GM13976 (cell line): ENCODE measurements around the gene ZNF496.
"Not testable (repeated sequence)": the region's sequence is repeated elsewhere in the genome, so short reads cannot be mapped to it uniquely, and the experiment has no call there.

Source experiments
- DNase-seq: peaks from one replicate; pipeline ENCODE4 v3.0.0; 2012; ENCODE audit warnings: low spot score
- in situ Hi-C: fragments of 300-500 bp; cut with MboI; formaldehyde crosslinking; loops from one replicate; pipeline ENCODE4 v1.12.0; 2022; ENCODE audit warnings: low sequenced_read_pairs, mixed read lengths, inconsistent platforms; ENCODE audit not compliant: unreplicated experiment
- TF ChIP-seq, protein P1 (sequence below): IDR thresholded peaks from 2 replicates; pipeline ENCODE4 v1.5.1; 2012; ENCODE audit warnings: borderline replicate concordance, mild to moderate bottlenecking; ENCODE audit not compliant: insufficient read depth; ENCODE audit errors: extremely low read depth, missing control alignments, control extremely low read depth

The ZNF496 gene

DNA sequence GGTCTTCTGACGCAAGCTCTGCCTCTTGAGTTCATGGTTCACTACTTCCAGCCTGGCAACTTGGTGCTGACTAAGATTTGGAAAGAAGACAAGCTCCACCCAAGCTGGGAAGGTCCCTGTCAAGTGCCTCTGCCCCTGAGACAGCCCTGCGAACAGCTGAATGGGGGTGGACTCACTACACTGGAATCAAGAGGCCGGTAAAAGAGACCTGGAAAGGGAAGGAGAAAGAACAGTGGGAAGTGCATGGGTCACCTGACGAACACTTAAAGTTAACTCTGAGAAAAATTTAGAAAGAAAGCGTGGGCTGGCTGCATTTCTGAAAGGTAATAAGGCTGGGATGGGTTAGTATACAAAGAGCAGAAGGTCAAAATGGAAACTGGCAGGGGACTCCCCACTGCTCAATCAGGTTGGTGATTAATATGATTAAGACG lies 26.1 kb upstream of the ZNF496 start:
- TF ChIP-seq, protein P1, sequence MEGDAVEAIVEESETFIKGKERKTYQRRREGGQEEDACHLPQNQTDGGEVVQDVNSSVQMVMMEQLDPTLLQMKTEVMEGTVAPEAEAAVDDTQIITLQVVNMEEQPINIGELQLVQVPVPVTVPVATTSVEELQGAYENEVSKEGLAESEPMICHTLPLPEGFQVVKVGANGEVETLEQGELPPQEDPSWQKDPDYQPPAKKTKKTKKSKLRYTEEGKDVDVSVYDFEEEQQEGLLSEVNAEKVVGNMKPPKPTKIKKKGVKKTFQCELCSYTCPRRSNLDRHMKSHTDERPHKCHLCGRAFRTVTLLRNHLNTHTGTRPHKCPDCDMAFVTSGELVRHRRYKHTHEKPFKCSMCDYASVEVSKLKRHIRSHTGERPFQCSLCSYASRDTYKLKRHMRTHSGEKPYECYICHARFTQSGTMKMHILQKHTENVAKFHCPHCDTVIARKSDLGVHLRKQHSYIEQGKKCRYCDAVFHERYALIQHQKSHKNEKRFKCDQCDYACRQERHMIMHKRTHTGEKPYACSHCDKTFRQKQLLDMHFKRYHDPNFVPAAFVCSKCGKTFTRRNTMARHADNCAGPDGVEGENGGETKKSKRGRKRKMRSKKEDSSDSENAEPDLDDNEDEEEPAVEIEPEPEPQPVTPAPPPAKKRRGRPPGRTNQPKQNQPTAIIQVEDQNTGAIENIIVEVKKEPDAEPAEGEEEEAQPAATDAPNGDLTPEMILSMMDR, result no peak
- DNase-seq, result peak; percentile 42
- in situ Hi-C loops, result no loop called here

DNA sequence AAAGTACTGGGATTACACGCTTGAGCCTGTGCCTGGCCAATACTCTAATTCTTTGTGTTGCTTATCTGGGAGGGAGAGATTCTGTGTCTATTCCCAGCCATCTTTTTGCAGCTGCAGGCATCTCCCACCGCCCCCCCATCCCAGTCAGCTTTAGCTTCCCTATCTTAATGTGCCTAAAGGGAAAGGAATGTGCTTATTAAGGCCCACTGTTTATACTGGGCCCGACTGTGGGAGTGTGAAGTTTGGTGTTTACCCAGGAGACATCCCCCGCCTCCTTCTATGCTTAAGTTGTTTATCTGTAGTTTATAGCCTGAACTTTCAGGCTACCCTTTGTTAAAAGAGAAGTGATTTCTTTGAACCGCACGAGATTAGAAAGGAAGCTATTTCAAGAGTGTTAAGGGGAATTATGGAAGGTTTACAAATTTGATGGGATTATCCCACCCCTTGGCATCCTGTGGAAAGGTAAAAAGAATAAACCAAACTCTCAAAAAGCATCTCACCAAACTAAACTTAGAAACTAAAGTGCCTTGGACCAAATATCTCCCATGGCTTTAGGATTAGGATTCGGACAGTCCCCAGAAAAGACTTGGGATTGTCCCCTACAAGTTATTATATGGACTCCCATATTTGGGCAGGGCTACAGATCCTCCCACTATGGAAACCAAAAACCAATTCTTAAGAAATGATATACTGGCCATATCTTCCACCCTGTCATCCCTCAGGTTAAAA lies 25.5 kb upstream of the ZNF496 start:
- TF ChIP-seq, protein P1, result no peak
- no peak for DNase-seq
- in situ Hi-C loops, result no loop called here

DNA sequence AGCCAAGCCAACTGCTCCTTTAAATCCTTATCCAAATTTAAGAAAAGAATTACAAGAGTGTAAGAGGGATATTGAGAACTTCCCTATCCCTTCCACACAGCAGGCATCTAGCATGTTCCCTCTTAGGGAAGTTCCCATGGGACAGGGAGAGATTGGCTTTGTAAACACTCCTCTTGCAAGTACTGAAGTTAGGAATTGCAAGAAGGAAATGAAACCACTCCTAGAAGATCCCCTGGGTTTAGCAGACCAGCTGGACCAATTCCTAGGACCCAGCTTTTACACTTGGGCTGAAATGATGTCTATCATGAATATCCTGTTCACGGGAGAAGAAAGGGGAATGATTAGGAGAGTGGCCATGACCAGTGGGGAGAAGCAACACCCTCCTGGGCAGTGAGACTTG lies 23.5 kb upstream of the ZNF496 start:
- in situ Hi-C loops, DNase-seq: not testable (repeated sequence)

DNA sequence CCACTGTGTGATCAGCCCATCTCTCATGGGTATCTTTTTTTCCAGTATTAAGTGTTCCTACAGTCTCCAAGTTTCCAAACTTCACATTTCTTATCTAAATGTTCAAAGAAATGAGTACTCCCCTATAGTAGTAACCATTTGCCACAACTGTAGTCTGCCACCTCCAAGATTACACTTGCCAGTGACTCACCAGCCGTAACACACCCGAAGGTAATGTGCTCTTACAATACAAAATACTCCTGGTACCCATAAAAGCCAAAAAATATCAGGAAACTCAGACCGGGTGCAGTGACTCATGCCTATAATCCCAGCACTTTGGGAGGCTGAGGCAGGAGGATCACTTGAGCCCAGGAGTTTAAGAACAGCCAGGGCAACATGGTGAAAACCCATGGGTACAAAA lies 20.5 kb upstream of the ZNF496 start:
- in situ Hi-C loops, result no loop called here
- DNase-seq, result no peak

DNA sequence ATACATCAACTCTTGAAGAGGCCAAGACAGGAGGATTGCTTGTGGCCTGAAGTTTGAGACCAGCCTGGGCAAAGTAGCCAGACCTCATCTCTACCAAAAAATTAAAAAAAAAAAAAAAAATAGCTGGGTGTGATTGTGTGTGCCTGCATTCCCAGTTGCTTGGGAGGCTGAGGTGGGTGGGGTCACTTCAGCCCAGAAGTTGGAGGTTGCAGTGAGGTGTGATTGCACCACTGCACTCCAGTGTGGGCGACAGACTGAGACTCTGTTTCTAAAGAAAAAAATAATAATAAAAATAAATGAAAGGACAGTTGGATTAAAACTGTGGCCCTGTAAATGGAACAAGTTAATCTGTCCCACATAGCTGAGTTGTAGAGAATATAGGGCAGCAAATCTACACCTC lies 18.9 kb upstream of the ZNF496 start:
- no peak for DNase-seq
- in situ Hi-C loops, result no loop called here
- TF ChIP-seq, protein P1, result no peak

More for the DNA sequence above, 20.5 kb upstream of the ZNF496 start:
- TF ChIP-seq, protein P1, result no peak

DNA sequence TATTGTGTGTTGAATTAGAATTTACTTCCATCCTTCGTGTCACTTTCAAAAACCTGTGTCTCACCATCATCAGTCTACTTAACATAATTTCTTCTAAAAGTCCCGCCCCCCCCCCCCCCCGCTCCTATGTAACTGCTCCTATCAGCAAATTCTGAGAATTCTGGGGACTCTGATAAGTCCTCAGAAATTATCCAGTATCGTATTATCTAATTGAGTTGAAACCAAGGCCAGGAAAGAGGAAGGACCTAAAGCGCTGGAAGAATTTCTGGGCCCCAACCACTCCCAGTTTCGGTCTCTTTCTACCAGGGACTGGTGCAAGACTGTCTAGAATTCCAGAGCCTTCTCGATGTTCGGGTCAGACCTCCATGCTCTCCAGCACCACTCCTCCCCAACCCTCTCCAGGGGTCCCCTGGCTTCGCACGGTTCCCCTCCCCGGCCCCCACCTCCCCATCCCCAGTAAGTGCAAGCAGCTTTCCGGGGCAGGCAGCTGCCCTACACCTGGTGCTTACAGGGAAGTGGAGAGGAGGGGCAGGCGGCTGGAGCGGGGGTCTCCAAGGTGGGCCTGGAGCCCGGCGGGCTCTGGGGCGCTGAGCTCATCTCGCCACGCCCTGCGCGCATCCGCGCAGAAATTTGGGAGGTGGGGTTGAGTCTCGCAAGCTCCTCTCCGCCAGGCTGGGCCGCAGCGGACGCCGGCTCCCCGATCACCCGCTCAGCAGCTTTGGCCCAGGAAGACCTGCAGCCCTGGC lies 16.0 kb upstream of the ZNF496 start:
- in situ Hi-C loops, result no loop called here
- TF ChIP-seq, protein P1, result no peak
- peak; percentile 38 for DNase-seq

DNA sequence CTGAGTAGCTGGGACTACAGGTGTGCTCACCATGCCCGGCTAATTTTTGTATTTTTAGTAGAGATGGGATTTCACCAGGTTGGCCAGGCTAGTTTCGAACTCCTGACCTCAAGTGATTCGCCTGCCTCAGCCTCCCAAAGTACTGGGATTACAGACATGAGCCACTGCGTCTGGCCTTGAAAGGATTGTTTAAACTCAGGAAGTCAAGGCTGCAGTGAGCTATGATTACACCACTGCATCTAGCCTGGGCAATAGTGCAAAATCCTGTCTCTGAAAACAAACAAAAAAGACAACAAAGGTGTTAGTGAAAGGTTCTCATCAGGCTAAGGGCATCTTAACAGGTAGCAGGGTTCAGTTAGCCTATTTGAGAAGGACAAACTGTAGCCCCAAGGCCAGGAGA lies 14.2 kb upstream of the ZNF496 start:
- TF ChIP-seq, protein P1, result no peak
- in situ Hi-C loops, result no loop called here

More for the DNA sequence above, 14.2 kb upstream of the ZNF496 start:
- no peak for DNase-seq
